Hematopoietic multipotent progenitor cell treated with erythropoietin and hydrocortisone succinate and interleukin-3 and kit ligand, for 15 days (in vitro differentiated cells): Measurements from ENCODE around the gene PARD3.
"Not testable (repeated sequence)": the region's sequence is repeated elsewhere in the genome, so short reads cannot be mapped to it uniquely, and the experiment has no call there.

Experiments used
- DNase-seq: peaks from one replicate; pipeline ENCODE4 v3.0.0-alpha.2; 2015; ENCODE audit warnings: low spot score

Gene PARD3

DNA sequence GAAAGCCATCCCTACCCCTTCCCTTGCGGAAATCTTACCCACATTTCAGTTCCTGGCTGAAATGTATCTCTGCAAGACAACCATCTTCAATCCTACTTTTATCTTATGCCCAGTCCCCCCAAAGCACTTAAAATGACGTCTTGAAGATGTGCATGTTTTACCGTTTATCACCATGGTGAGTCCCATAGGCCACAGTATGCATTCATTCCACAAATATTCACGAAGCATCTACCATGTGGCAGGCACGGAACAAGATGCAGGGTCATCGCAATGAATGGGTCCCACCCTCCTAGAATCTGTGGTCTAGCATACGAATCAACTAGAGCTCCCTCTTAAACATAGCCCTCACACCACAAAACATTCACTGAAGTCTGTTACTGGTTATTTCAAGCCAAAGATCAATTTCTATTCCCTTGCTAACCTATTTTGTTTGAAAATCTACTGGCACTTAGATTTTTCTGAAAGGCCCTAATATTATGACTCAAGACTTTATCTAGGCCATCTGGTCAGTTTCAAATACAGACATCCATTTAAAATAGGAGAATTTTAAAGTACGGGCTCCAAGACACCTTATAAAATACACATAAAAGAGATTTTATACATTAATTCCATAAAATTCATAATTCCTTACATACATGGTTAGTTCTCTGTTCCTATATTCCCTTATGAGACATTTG, 99.4 kb downstream of the PARD3 start:
- no peak for DNase-seq

DNA sequence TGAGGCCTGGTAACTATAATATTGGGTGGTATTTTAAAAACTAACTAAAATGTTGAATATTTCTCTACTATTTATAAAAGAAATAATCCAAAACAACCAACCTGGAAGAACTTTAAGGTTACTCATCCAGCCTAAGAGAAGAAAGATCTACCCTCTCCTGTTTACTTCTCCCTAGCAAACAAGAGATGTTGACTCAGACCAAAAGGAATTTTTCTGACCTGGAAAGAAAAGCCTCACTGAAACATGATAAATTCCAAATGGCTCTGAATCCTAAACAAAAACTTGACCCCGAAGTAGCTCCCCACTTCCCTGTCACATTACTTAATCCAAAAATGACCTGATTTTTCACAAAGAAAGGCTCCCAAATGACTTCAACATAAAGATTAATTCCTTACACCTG, 101.2 kb downstream of the PARD3 start:
- no peak for DNase-seq

DNA sequence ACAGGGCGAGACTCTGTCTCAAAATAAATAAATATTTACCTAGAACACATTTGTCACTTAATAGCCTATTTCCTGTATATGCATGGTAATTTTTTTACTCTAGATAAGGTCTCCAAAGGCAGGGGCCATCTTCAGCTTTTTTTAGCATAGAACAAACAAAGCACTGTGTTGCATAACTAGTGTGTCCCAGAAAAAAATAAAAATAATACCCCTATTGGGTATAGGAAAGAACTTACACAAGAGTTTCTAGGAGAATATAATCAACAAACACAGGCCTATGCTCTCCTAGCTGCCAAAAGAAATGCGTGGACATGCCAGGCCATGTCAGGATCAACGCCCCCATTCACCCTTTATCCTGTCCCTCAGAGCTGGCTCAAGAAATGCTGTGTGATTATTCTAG, 103.6 kb downstream of the PARD3 start:
- no peak for DNase-seq

DNA sequence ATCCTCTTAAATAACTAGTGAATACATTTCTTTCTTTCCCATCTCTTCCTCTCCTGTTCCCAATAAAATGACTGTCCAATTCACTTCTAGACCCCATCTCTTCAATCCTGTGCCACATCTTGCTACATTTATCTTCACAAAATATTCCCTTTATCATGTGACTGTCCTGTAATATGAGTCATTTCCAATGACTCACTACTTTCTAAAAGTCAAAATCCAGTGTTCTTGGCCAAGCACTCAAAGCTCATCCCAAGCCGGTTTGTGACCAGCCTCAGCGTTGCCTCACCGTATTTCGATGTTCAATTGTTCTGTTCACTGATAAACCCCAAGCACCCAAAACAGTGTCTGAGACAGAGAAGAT, 104.7 kb downstream of the PARD3 start:
- no peak for DNase-seq

DNA sequence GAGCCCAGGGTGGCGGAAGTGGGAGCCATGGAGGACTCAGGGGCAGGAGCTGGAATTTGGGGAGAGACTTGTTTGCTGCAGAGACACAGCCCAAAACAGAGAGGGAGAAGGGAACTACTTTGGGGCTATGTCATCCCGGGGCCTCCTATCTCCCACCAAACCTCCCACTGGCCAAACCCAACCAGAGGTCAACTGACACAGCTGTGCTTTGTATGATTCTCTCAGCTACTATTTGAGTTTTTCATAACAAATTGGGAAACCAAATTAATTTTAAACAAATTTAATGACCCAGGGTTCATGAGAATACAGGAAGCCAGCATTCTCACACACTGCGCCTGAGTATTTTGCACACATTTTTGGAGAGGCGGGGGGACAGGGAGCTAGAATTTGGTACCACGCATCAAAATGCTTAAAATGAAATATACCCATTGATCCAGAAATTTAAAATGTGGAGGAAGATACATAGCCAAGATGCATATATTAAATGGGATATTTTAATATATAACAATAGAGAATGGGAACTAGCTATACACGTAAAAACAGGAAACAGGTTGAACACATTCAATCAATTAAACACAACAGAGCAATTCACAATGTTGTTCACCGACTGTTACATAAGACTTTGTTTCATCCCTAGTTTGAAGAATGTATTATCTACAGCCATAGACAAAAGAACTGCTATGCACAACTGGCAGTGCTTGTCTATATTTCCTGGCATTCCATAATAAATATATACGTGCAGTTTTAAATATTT, 105.3 kb downstream of the PARD3 start:
- DNase-seq: no peak

DNA sequence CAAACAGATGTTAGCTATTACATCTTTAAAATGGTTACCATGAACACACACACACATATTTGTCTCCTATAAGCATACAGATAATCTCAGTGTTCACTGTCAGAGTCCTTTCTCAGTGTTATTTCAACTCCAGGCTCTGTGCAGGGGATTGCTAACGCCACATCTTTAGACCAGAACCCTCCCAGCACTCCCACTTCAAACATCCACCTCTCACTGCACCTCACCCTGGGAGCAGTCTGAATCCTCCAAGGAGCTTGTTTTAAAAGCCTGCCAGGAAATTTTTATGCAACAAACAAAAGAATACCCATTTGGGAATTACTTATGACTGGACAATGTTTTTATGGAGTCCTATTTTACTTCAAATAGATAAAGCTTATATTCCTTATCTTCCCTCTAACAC, 107.4 kb downstream of the PARD3 start:
- DNase-seq: no peak

DNA sequence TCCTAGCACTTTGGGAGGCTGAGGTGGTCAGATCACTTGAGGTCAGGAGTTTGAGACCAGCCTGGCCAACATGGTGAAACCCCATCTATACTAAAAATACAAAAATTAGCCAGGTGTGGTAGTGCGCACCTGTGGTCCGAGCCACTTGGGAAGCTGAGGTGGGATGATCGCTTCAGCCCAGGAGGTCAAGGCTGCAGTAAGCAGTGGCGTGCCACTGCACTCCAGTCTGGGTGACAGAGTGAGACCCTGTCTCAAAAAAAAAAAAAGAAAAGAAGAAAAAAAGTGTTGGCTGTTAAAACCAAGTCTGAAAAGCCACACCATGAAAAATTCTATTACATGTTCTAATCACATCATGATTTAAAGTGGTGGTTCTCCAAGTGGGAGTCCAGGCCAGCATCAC, 108.1 kb downstream of the PARD3 start:
- not testable (repeated sequence) for DNase-seq

DNA sequence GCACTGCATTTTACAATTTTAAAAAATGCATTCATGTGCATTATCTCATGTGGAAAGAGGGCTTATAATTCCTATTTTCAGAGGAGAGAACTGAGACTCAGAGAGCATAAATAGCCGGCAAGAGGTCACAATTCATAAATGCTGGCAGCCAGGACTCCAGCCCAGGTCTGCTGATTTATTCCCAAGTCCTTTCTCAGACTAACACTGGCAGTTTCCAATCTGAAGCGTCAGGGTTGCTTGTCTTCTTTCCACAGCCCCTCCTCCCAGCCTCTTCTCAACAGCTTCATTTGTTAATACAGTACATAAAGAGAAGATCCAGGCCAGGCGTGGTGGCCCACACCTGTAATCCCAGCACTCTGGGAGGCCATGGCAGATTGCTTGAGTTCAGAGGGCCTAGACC, 108.9 kb downstream of the PARD3 start:
- DNase-seq: no peak

DNA sequence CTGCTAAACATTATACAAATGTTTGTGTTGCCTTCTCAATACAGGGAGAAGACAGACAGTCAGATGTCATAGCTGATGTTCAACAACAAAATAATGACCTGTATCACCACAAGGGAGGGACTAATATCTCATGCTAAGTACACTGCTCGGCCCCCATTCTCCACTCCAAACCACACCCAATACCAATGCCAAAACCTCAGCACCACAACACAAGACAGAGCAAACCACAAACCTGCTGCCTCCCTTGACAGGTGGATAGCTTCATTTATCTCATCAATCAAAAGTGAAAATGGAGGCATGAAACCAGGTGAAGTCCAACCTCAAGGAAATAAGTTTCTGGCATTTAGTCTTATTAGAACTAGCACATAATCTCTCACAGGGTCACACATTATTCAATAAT, 109.5 kb downstream of the PARD3 start:
- DNase-seq: no peak

DNA sequence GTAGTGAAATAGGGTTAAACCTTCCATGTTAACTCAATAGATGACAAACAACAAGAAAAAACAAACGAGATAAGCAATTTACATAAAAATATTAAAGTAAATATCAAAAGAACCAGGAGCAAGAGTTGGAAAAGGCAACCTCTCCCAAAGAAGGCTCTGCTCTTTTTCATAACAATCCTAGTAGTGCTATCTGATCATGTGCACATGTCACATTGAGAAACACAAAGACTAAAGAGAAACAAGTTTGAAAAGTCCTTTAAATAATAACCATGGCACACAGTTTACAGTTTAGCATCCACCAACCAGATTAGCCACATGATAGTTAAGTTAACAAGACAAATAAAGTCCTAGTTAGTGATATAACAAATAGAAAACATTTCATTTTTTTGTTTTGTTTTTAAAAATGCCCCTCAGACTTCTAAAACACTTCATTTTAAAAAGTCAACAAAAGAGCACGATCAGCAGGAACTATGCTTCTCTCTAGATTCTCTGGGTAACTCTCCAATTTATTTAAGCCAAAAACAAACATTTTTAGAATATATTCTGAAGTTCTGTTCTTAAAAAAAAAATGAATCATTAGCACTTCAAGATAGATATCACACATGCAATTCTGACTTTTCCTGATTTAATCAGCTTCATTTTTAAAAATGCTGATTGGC, 110.4 kb downstream of the PARD3 start:
- DNase-seq: no peak

DNA sequence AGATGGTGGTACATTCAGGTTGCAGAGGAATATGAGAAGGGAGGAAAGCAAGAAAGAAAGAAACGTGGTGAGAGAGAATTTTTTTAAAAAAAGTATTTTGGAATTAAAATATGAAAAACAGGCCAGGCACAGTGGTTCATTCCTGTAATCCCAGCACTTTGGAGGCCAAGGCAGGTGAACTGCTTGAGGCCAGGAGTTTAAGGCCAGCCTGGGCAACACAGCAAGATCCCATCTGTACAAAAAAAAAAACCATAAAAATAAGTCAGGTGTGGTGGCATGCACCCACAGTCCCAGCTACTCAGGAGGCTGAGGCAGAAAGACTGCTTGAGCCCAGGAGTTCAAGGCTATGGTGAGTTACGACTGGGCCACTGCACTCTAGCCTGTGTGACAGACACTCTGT, 112.1 kb downstream of the PARD3 start:
- no peak for DNase-seq

DNA sequence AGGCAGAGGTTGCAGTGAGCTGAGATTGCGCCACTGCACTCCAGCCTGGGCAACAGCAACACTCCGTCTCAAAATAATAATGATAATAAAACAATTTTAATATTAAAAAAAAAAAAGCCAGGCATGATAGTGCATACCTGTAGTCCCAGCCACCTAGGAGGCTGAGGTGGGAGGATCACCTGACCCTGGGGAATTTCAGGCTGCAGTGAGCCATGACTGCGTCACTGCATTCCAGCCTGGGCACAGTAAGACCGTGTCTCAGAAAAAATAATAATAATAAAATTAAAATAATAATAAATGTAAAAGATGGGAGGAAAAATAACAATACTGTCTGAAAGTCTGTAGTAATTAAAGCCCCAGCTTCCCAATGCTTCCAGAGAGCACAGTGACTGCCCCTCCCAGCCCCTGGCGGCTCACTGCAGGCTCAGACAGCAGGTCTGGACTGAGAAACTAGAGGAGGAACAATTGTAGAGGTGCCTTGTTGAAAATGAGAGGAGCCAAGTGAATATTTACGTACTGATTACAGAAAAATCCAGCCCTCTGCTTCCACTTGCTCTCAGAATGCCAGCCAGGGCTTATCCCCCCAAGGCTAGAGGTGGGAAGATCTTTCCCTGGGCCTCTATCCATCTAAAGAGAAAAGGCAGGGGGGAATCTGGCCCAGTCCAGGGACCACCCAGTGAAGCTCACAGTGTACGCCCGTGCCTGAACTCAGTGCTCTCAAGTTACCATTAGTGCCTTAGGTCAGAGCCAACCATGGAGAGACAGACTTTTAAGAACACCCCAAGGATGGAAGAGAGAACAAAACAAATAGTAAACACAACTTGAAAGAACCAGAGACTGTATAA, 112.8 kb downstream of the PARD3 start:
- no peak for DNase-seq

DNA sequence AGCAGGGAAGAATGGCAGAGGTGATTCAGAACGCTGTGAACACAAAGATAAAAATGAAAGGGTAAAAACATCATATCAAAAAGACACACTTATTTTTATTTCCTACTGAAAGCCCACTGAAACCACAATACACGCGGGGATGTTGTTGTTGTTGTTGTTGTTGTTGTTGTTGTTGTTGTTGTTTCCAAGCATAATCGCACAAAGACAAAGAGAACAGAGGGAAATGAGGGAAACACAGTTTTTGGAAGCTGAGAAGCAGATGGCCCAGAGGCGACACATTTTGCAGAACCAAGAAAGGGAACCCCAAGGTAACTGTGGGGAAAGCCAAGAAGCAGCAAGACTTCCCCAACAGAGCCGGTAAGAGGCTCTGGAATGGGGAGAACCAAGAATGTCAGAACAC, 113.9 kb downstream of the PARD3 start:
- DNase-seq: no peak

DNA sequence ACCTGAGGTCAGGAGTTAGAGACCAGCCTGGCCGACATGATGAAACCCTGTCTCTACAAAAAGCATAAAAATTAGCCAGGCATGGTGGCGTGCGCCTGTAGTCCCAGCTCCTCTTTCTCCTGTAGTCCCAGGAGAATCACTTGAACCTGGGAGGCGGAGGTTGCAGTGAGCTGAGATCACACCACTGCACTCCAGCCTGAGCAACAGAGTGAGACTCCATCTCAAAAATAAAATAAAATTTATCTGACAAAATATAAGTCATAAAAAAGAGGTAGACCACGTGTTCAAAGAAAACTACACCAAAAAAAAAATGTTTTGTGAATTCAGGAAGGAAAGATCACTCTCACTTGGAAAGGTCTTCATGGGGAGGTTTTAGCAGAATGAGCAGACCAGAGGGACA, 114.3 kb downstream of the PARD3 start:
- DNase-seq: not testable (repeated sequence)

DNA sequence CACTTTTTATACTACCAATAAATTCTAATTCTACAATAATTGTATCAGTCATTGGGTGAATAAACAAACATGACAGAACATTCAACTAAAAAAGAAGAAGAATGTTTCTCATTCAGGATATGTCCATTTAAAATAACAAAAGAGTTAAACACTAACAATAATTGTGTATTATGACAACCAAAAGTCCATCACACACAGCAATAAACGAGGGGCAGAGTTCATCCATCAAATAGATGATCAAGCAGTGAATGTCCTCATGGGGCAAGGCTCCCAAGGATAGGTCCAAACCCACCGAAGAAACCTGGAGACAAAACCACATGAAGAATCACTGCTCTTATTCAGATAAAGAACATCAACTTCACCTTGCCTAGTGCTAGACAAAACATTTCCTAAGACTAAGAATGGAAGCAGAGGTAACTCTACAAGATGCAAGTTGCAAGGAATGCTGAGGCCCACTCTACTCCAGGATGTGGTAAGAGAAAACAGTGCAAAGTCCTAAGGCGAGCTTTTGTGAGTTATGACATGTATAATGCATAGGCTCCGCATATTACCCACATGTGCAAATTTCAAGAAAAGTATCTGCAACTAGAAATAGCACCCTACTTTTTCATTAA, 115.1 kb downstream of the PARD3 start:
- DNase-seq: no peak

DNA sequence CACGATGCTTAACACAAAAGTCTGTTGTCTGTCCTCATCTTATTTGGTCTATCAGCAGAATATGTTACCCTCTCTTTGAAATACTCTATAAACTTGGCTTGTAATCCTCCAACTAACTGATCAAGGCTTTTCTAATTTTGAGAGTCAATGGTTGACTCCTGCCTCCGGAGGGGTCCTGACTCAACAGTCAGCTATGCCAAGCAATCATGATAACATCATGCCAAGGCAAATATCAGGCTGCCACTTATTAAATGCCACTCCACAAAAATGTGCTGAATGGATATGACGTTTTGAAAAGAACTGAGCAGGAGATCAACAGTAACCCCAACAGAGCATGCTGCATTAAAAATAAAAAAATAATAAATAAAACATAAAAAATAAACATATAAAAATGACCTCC, 116.1 kb downstream of the PARD3 start:
- no peak for DNase-seq

DNA sequence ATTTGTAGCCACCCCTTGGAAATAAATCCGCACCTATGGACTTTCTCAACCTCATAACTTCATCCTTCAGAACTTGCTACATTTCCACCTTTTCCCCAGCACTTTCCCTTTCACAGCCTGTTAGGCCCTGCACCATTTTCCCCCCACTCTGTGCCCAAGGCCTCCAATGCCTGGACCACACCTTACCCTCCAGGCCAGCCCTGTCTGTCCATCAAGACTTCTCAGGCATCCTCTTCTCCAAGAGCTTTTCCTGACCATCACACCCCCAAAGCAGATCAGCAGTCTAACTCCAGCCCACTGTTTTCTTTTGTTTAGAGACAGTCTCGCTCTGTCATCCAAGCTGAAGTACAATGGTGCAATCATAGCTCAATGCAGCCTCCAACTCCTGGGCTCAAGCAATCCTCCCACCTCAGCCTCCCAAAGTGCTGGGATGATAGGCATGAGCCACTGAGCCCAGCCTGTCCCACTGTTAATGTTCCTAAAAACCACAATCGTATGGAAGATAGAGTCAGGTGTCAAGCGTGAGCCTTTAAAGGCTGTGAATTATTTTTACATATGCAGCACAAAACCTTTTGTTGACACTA, 116.8 kb downstream of the PARD3 start:
- DNase-seq: no peak

DNA sequence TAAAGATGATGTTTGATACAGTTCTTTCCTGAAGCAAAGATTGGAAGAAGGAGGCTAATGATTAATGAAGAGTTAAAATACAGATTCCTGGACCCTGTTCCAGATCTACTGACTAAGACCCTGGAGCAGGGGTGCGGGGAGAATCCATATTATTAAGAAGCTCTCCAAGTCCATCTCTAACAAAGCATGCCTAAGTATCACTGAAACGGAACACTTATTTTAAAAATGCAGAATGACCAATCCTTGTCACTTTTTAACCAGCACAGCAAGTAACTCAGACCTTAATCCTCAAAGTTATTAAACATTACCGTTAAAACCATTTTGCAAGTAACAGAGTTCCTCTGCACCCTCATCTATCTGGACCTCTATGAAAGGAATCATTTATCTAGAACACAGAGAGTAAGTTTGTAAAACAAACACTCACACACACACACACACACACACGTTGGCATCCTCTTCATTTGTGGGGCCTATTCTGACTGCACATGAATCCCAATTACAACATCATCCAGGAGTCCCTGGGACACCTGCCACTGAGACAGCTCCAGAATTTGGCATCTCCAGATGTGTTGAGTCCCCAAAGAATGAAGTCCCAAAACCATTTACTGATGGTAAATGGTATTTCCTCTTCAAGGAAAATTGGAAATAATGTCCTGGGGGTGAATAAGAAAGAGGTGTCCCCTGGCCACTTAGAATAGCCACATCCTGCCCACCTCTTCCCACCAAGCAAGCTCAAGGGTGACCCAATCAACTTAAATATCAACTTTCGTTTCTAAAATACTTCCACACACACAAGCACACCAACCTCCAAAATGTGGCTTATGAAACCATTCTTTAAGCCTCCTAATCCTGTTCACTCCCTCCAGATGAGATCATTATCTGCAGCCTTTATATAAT, 117.5 kb downstream of the PARD3 start:
- no peak for DNase-seq

DNA sequence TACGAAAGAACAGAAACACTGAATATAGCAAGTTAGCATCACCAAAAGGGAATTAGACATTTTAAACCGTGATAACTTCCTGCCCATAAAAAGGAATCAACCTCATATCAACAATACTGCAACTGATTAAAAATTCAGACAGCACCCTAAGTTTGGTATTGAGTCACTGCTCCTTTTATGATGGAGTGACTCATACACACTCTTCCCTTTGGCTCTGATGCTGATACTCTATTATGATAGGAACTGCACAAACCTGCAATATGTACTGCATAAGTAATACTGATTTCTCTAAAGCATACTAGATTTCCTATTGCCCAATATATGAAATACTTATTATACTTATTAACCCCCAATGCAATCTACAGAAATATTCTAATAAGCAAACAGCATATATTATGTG, 118.7 kb downstream of the PARD3 start:
- no peak for DNase-seq

DNA sequence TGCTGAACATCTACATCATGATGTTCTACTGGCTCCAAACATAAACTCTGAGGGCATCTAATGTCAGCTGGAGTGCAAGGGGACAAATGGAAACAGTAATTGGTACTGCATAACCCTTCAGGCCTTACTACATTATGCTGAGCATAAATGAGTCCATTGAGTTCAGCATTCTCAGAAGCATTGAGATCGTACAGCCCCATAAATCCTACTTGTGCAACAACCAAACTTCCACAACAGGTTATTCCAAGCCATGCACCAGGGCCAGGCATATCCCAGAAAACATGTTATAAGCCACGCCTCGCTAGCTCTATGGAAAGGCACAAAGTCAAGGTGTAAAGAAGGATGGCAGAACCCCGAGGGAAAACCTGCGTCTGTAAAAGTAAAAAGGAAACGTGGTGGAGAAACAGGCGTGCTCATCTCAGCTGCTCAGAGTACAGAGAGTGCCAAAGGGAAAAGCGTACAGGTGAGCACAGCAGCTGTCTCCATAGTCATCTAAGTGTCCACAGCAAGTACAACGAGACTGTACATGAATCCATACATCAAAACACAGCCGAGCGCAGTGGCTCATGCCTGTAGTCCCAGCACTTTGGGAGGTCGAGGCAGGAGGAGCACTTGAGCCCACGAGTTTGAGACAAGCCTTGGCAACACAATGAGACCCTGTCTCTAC, 124.6 kb downstream of the PARD3 start:
- DNase-seq: no peak
